Aorta (tissue), 5 donors: ENCODE measurements around the gene NLN. TPM values are rescaled to one million over a fixed set of nuclear protein-coding genes. Genes with fewer than 3 reads are reported as not detected.
"Not testable (repeated sequence)": the region's sequence is repeated elsewhere in the genome, so short reads cannot be mapped to it uniquely, and the experiment has no call there.

Source experiments
- ATAC-seq: fragments of 200-7000 bp; cut with Tn5 transposase; one replicate; pipeline ENCODE4 v1.9.1; 2022; ENCODE audit warnings: moderate library complexity; ENCODE audit not compliant: low FRiP score
- DNase-seq, 2 donors: peaks; one replicate each; pipeline ENCODE4 v3.0.0-alpha.2; 2020
- H3K27ac ChIP-seq, 2 donors: one replicate each; pipeline ENCODE4 v1.5.1; 2013; ENCODE audit warnings: low read length in 2 of 2, mild to moderate bottlenecking in 2 of 2, moderate library complexity in 2 of 2, control low read depth in 1 of 2, inconsistent platforms in 1 of 2, low read depth in 1 of 2
- H3K27me3 ChIP-seq, 2 donors: one replicate each; pipeline ENCODE4 v1.6.1; 2013; ENCODE audit warnings: control low read depth in 1 of 2, low read length in 1 of 2, mild to moderate bottlenecking in 1 of 2, moderate library complexity in 1 of 2; ENCODE audit not compliant: insufficient read depth in 2 of 2, control insufficient read depth in 1 of 2
- H3K36me3 ChIP-seq, 2 donors: one replicate each; pipeline ENCODE4 v1.6.1; 2013; ENCODE audit warnings: control low read depth in 1 of 2, low read length in 1 of 2, mild to moderate bottlenecking in 1 of 2; ENCODE audit not compliant: insufficient read depth in 2 of 2, control insufficient read depth in 1 of 2
- H3K4me1 ChIP-seq, 2 donors: one replicate each; pipeline ENCODE4 v1.6.1; 2013; ENCODE audit warnings: low read length in 2 of 2, control low read depth in 1 of 2, mild to moderate bottlenecking in 1 of 2, moderate library complexity in 1 of 2; ENCODE audit not compliant: insufficient read depth in 2 of 2, control insufficient read depth in 1 of 2
- H3K4me3 ChIP-seq, 2 donors: one replicate each; pipeline ENCODE4 v1.5.1; 2013; ENCODE audit warnings: low read length in 2 of 2, control low read depth in 1 of 2, mild to moderate bottlenecking in 1 of 2
- H3K9me3 ChIP-seq: one replicate; pipeline ENCODE4 v1.6.1; 2013; ENCODE audit warnings: mild to moderate bottlenecking, low read length; ENCODE audit not compliant: control insufficient read depth
- WGBS, 2 donors: extraction: QIAGEN DNeasy Blood & Tissue Kit; methylation state at CpG; one replicate each; pipeline ENCODE4 v1.1.7; 2013; 5-methylcytosine and 5-hydroxymethylcytosine counted together
- intact Hi-C, 2 donors: fragments of 100-400 bp; cut with DNase I; formaldehyde crosslinking; loops; one replicate each; pipeline versions ENCODE4 v1.14.2 to v1.15.0; 2022
- polyA plus RNA-seq, 2 donors: library from polyadenylated mRNA; stranded (reverse); fragments of 200-250 nt; gene quantifications; one replicate each; pipeline ENCODE4 v1.2.3, GENCODE V29; 2013
- total RNA-seq, 2 donors: library from RNA; stranded (reverse); fragmentation: NEBNext Ultra II Directional; extraction: Animal tissue kit (Norgen Biotek cat#: 25700); gene quantifications; one replicate each; pipeline ENCODE4 v1.2.1, GENCODE V29; 2021
- donor health status: healthy with polysubstance abuse.
- donor health status: Bipolar disorder and iron deficiency.
- donor health status: DM: no; HTN: no; CAD: no.
- donor health status: DM: no; HTN: no; CAD: no.
- donor health status: DM: yes; HTN: yes; CAD: no.

Gene NLN
- total and polyA plus RNA-seq, 4 donors = 2.5 to 16.5 (median 10.5) TPM

- DNase-seq, intact Hi-C loops, H3K4me1 ChIP-seq, H3K9me3 ChIP-seq, H3K36me3 ChIP-seq, H3K27me3 ChIP-seq, H3K4me3 ChIP-seq, H3K27ac ChIP-seq, ATAC-seq: not testable (repeated sequence)
- WGBS, 2 donors = 84 to 89% methylated on average over 4 of the region's 4 CpGs
Observed at GRCh38 chr5:65844763-65845162, 122.8 kb downstream of the NLN start.

GRCh38 chr5:65846101-65846500 is 124.1 kb downstream of the NLN start:
- intact Hi-C loops = no loop called here
- DNase-seq = no peak
- 89 to 91% methylated on average over 1 of the region's 1 CpG for WGBS, 2 donors

GRCh38 chr5:65847019-65847418 is 125.0 kb downstream of the NLN start:
- H3K27ac ChIP-seq, H3K4me1 ChIP-seq, H3K4me3 ChIP-seq, H3K27me3 ChIP-seq, DNase-seq, ATAC-seq, intact Hi-C loops, H3K36me3 ChIP-seq, H3K9me3 ChIP-seq: not testable (repeated sequence)
- 90 to 93% methylated on average over 5 of the region's 5 CpGs for WGBS, 2 donors

More at GRCh38 chr5:65846101-65846500, 124.1 kb downstream of the NLN start:
- Histone ChIP-seq H3K4me3 (no peak overlapping the region), H3K27ac (no peak overlapping the region), H3K9me3 (no peaks in the 10 kb centered on the region), H3K27me3 (no peaks in the 10 kb centered on the region), H3K36me3 (no peaks in the 10 kb centered on the region), H3K4me1 (no peaks in the 10 kb centered on the region)
- no peak for ATAC-seq

GRCh38 chr5:65849918-65850317 is 127.9 kb downstream of the NLN start:
- ATAC-seq, intact Hi-C loops: not testable (repeated sequence)
- 67 to 71% methylated on average over 1 of the region's 1 CpG for WGBS, 2 donors

DNA sequence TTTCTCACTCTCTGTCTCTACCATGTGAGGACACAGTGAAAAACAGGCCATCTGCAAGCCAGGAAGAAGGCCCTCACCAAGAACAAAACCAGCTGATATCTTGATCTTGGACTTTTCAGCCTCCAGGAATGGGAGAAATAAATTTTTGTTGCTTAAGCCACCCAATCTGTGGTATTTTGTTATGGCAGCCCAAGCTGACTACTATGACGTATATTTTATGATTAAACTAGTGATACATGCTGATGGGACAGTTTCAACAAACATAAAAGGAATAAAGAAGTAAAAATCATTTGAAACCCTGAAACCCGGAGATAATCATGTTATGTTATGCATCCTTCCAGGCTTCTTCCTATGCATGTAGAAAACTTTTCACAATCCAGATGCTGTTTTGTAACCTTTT is 132.9 kb downstream of the NLN start:
- no peak for DNase-seq
- intact Hi-C loops = no loop called here
- WGBS, 2 donors = 83 to 86% methylated on average over 2 of the region's 2 CpGs

More at GRCh38 chr5:65849918-65850317, 127.9 kb downstream of the NLN start:
- not testable (repeated sequence) for H3K9me3 ChIP-seq, H3K36me3 ChIP-seq, H3K27ac ChIP-seq, H3K4me3 ChIP-seq, H3K4me1 ChIP-seq, H3K27me3 ChIP-seq, DNase-seq

GRCh38 chr5:65855766-65856315 is 133.8 kb downstream of the NLN start:
- intact Hi-C loops = no loop called here
- DNase-seq = no peak
- Histone ChIP-seq H3K4me1 (no peaks in the 10 kb centered on the region), H3K36me3 (no peaks in the 10 kb centered on the region), H3K27me3 (no peaks in the 10 kb centered on the region), H3K4me3 (no peak overlapping the region), H3K27ac (no peak overlapping the region), H3K9me3 (no peaks in the 10 kb centered on the region)
- ATAC-seq = no peak

More for the DNA sequence above, 132.9 kb downstream of the NLN start:
- no peaks in the 10 kb centered on the region for H3K4me1 ChIP-seq
- no peak overlapping the region for H3K4me3 ChIP-seq
- no peaks in the 10 kb centered on the region for H3K9me3 ChIP-seq
- no peak for ATAC-seq
- H3K27me3 ChIP-seq = no peaks in the 10 kb centered on the region
- H3K36me3 ChIP-seq = no peaks in the 10 kb centered on the region
- no peak overlapping the region for H3K27ac ChIP-seq

GRCh38 chr5:65856520-65856919 is 134.5 kb downstream of the NLN start:
- WGBS, 2 donors = 95 to 97% methylated on average over 5 of the region's 5 CpGs
- Histone ChIP-seq H3K27ac (no peak overlapping the region), H3K4me1 (no peaks in the 10 kb centered on the region), H3K9me3 (no peaks in the 10 kb centered on the region), H3K36me3 (no peaks in the 10 kb centered on the region), H3K4me3 (no peak overlapping the region), H3K27me3 (no peaks in the 10 kb centered on the region)
- DNase-seq (no peak), ATAC-seq (no peak)
- intact Hi-C loops = no loop called here

GRCh38 chr5:65858316-65858715 is 136.3 kb downstream of the NLN start:
- DNase-seq = no peak
- intact Hi-C loops = no loop called here
- WGBS, 2 donors = 65 to 72% methylated on average over 3 of the region's 3 CpGs

GRCh38 chr5:65861830-65862241 is 139.8 kb downstream of the NLN start:
- no peaks in the 10 kb centered on the region for H3K4me1 ChIP-seq
- H3K27ac ChIP-seq = no peak overlapping the region
- no peak for DNase-seq
- no peak overlapping the region for H3K4me3 ChIP-seq
- H3K36me3 ChIP-seq = no peaks in the 10 kb centered on the region
- no peaks in the 10 kb centered on the region for H3K9me3 ChIP-seq
- intact Hi-C loops = no loop called here
- 70 to 73% methylated on average over 3 of the region's 3 CpGs for WGBS, 2 donors
- H3K27me3 ChIP-seq = no peaks in the 10 kb centered on the region
- no peak for ATAC-seq

More at GRCh38 chr5:65858316-65858715, 136.3 kb downstream of the NLN start:
- no peaks in the 10 kb centered on the region for H3K9me3 ChIP-seq
- H3K27ac ChIP-seq = no peak overlapping the region
- no peaks in the 10 kb centered on the region for H3K27me3 ChIP-seq
- H3K4me1 ChIP-seq = no peaks in the 10 kb centered on the region
- H3K36me3 ChIP-seq = no peaks in the 10 kb centered on the region
- H3K4me3 ChIP-seq = no peak overlapping the region
- no peak for ATAC-seq
